Fibroblast of lung (primary cell): Measurements from ENCODE around the gene VPS36. TPM values are rescaled to one million over a fixed set of nuclear protein-coding genes. Genes with fewer than 3 reads are reported as not detected.
A peak's percentile ranks its signal among the peaks of the same experiment; 100 is the strongest.
"Not testable (repeated sequence)": the region's sequence is repeated elsewhere in the genome, so short reads cannot be mapped to it uniquely, and the experiment has no call there.

Experiments used
- DNase-seq, 2 donors: peaks; one replicate each; pipeline versions ENCODE4 v3.0.0 to v3.0.0-alpha.2; 2010; ENCODE audit warnings: low read depth in 2 of 2
- H2AFZ ChIP-seq: 2 replicates; pipeline ENCODE4 v1.5.1; 2012; ENCODE audit warnings: low read length, control low read depth, inconsistent platforms
- H3K27ac ChIP-seq: 2 replicates; pipeline ENCODE4 v1.5.1; 2011; ENCODE audit warnings: low read length, control low read depth; ENCODE audit not compliant: insufficient read depth
- H3K27me3 ChIP-seq: 2 replicates; pipeline ENCODE4 v1.5.1; 2011; ENCODE audit warnings: mild to moderate bottlenecking, low read length; ENCODE audit not compliant: control insufficient read depth, insufficient read depth
- H3K36me3 ChIP-seq: 2 replicates; pipeline ENCODE4 v1.5.1; 2011; ENCODE audit warnings: low read length; ENCODE audit not compliant: control insufficient read depth, insufficient read depth
- H3K4me1 ChIP-seq: 2 replicates; pipeline ENCODE4 v1.5.1; 2011; ENCODE audit warnings: low read length; ENCODE audit not compliant: control insufficient read depth, insufficient read depth; ENCODE audit errors: extremely low read depth
- H3K4me2 ChIP-seq: 2 replicates; pipeline ENCODE4 v1.5.1; 2011; ENCODE audit warnings: low read length, control low read depth; ENCODE audit not compliant: insufficient read depth; ENCODE audit errors: extremely low read depth
- H3K4me3 ChIP-seq, 4 experiments: fragments of 200-600 bp in 1 of 4; sonication (generic) in 1 of 4; replicated peaks in 1 of 4; 2 replicates each; pipeline ENCODE4 v1.5.1; 2011 to 2016; ENCODE audit warnings: low read length in 4 of 4, low read depth in 3 of 4, mild to moderate bottlenecking in 3 of 4, control low read depth in 2 of 4, inconsistent platforms in 1 of 4, mixed read lengths in 1 of 4; ENCODE audit not compliant: insufficient read depth in 1 of 4; ENCODE audit errors: control extremely low read depth in 1 of 4
- H3K79me2 ChIP-seq: 2 replicates; pipeline ENCODE4 v1.5.1; 2012; ENCODE audit warnings: mild to moderate bottlenecking, low read length, inconsistent platforms; ENCODE audit not compliant: control insufficient read depth, insufficient read depth
- H3K9ac ChIP-seq: 2 replicates; pipeline ENCODE4 v1.5.1; 2011; ENCODE audit warnings: mild to moderate bottlenecking, low read length, control low read depth; ENCODE audit not compliant: insufficient read depth
- H3K9me3 ChIP-seq: 2 replicates; pipeline ENCODE4 v1.5.1; 2012; ENCODE audit warnings: low read depth, low read length; ENCODE audit not compliant: control insufficient read depth, insufficient read depth
- H4K20me1 ChIP-seq: 2 replicates; pipeline ENCODE4 v1.5.1; 2011; ENCODE audit warnings: low read length; ENCODE audit not compliant: control insufficient read depth, insufficient read depth; ENCODE audit errors: extremely low read depth
- CTCF ChIP-seq, 2 donors: IDR thresholded peaks in 1 of 2; conservative IDR thresholded peaks in 1 of 2; 1 replicate in 1 of 2; 2 replicates in 1 of 2; pipeline ENCODE4 v1.5.1; 2011 to 2012; ENCODE audit warnings: low read length in 2 of 2, control low read depth in 1 of 2, inconsistent platforms in 1 of 2, low read depth in 1 of 2, mild to moderate bottlenecking in 1 of 2
- EZH2 ChIP-seq: IDR thresholded peaks from 2 replicates; pipeline ENCODE4 v1.5.1; 2012; ENCODE audit warnings: low read length, control low read depth, mild to moderate bottlenecking; ENCODE audit errors: missing control alignments
- polyA minus RNA-seq: library from RNA; depleted of rRNA, polyadenylated mRNA; stranded (reverse); fragments of >200 nt; gene quantifications from 2 replicates; pipeline ENCODE4 v1.2.3, GENCODE V29; 2011; ENCODE audit warnings: low replicate concordance
- polyA plus RNA-seq, 2 donors: library from polyadenylated mRNA; depleted of rRNA in 1 of 2; stranded (reverse) in 1 of 2; unstranded in 1 of 2; fragments of >200 nt; gene quantifications; 2 replicates each; pipeline ENCODE4 v1.2.1, GENCODE V29; 2011 to 2012; ENCODE audit warnings: missing spikeins in 1 of 2
- total RNA-seq: library from RNA; depleted of rRNA; stranded (reverse); fragments of >200 nt; gene quantifications from 2 replicates; pipeline ENCODE4 v1.2.1, GENCODE V29; 2014

Gene VPS36
- total RNA-seq (22.6 and 28.2 TPM in 2 replicates), polyA plus RNA-seq (15.8 and 16.2 TPM in 2 replicates), polyA minus RNA-seq (3.9 and 7.8 TPM in 2 replicates)
- 12.9 and 13.9 TPM in 2 replicates for polyA plus RNA-seq (2012)

GRCh38 chr13:52450012-52450792 is at the start of gene VPS36:
Gene VPS36, minus strand, starts transcription at chr13:52450634. Its CDS starts 40 bp downstream, at chr13:52450594.
- no peaks in the 10 kb centered on the region for H3K27me3 ChIP-seq
- peaks cover 36% of the 10 kb centered on the region for H3K79me2 ChIP-seq
- peak within 1 kb of the TSS; percentile 89 for H3K4me2 ChIP-seq
- peak within 1 kb of the TSS; percentile 89 for H2AFZ ChIP-seq
- H3K4me3 ChIP-seq, result peak within 1 kb of the TSS; percentile 79 to 90 (median 84)
- DNase-seq, result peak; percentile 87 to 94
- H3K36me3 ChIP-seq, result no peaks in the 10 kb centered on the region
- peak within 1 kb of the TSS; percentile 96 for H3K9ac ChIP-seq
- H3K27ac ChIP-seq, result peak within 1 kb of the TSS; percentile 88
- H4K20me1 ChIP-seq, result no peaks in the 10 kb centered on the region
- peaks cover 6% of the 10 kb centered on the region for H3K4me1 ChIP-seq
- H3K9me3 ChIP-seq, result no peaks in the 10 kb centered on the region
- TF ChIP-seq EZH2 (no peak), CTCF (conservative IDR thresholded peaks at IDR 0.05 in 1 of 2, IDR thresholded peaks at IDR 0.05 in 1 of 2; ENCODE audit: low read depth in 1 of 2, low read length in 2 of 2) (peak; percentile 75 to 96)

GRCh38 chr13:52497979-52498378 is 47.5 kb upstream of the VPS36 start:
- H3K36me3 ChIP-seq, H3K4me3 ChIP-seq, H4K20me1 ChIP-seq, H3K9ac ChIP-seq, H3K79me2 ChIP-seq, H3K9me3 ChIP-seq, H3K4me1 ChIP-seq, H2AFZ ChIP-seq, H3K27ac ChIP-seq, H3K4me2 ChIP-seq, DNase-seq, H3K27me3 ChIP-seq: not testable (repeated sequence)

- H3K79me2 ChIP-seq, H3K9me3 ChIP-seq, H3K36me3 ChIP-seq, H3K4me3 ChIP-seq, H3K4me1 ChIP-seq, H3K27ac ChIP-seq, H2AFZ ChIP-seq, H3K9ac ChIP-seq, H3K27me3 ChIP-seq, H3K4me2 ChIP-seq, DNase-seq, H4K20me1 ChIP-seq: not testable (repeated sequence)
These were observed 43.8 kb upstream of the VPS36 start for GRCh38 chr13:52494241-52494640.

- H4K20me1 ChIP-seq, H3K27ac ChIP-seq, H2AFZ ChIP-seq, H3K4me2 ChIP-seq, DNase-seq, H3K4me1 ChIP-seq, H3K36me3 ChIP-seq, H3K27me3 ChIP-seq, H3K9ac ChIP-seq, H3K4me3 ChIP-seq, H3K79me2 ChIP-seq, H3K9me3 ChIP-seq: not testable (repeated sequence)
These were observed 40.6 kb upstream of the VPS36 start for GRCh38 chr13:52491015-52491414.

GRCh38 chr13:52488763-52489162 is 38.3 kb upstream of the VPS36 start:
- H3K36me3 ChIP-seq, result not testable (repeated sequence)

GRCh38 chr13:52487078-52487477 is 36.6 kb upstream of the VPS36 start:
- not testable (repeated sequence) for H3K9ac ChIP-seq, H3K27me3 ChIP-seq

More at GRCh38 chr13:52488763-52489162, 38.3 kb upstream of the VPS36 start:
- not testable (repeated sequence) for H3K9ac ChIP-seq, H4K20me1 ChIP-seq, DNase-seq, H3K4me3 ChIP-seq, H2AFZ ChIP-seq, H3K9me3 ChIP-seq, H3K79me2 ChIP-seq, H3K27me3 ChIP-seq, H3K27ac ChIP-seq, H3K4me2 ChIP-seq, H3K4me1 ChIP-seq

More at GRCh38 chr13:52487078-52487477, 36.6 kb upstream of the VPS36 start:
- not testable (repeated sequence) for H3K27ac ChIP-seq, H3K4me2 ChIP-seq, H3K36me3 ChIP-seq, H3K9me3 ChIP-seq, DNase-seq, H2AFZ ChIP-seq, H3K4me1 ChIP-seq, H3K79me2 ChIP-seq, H3K4me3 ChIP-seq, H4K20me1 ChIP-seq
